Left colon (tissue), 2 donors: ENCODE results near the gene MIA2. TPM values are rescaled to one million over a fixed set of nuclear protein-coding genes. Genes with fewer than 3 reads are reported as not detected.
A peak's percentile ranks its signal among the peaks of the same experiment; 100 is the strongest.
"Not testable (repeated sequence)": the region's sequence is repeated elsewhere in the genome, so short reads cannot be mapped to it uniquely, and the experiment has no call there.

Experiments used
- ATAC-seq: fragments of 200-7000 bp; cut with Tn5 transposase; one replicate; pipeline ENCODE4 v1.9.1; 2020; ENCODE audit warnings: mild to moderate bottlenecking, moderate library complexity
- DNase-seq, 2 donors: peaks; one replicate each; pipeline ENCODE4 v3.0.0-alpha.2; 2020
- intact Hi-C, 2 donors: fragments of 100-400 bp; cut with DNase I in 1 of 2; cut with micrococcal nuclease in 1 of 2; formaldehyde crosslinking; loops; one replicate each; pipeline versions ENCODE4 v1.11.2 to v1.14.0; 2022; cut with DNase I, micrococcal nuclease
- total RNA-seq, 2 donors: library from RNA; stranded (reverse); fragmentation: NEBNext Ultra II Directional; extraction: Animal tissue kit (Norgen Biotek cat#: 25700); gene quantifications; one replicate each; pipeline ENCODE4 v1.2.1, GENCODE V29; 2021
- donor health status: DM: no; HTN: no; CAD: no.
- donor health status: DM: yes; HTN: yes; CAD: no.

The MIA2 gene
- total RNA-seq, 2 donors from 2014 or later, result 52.4 to 67.9 TPM

DNA sequence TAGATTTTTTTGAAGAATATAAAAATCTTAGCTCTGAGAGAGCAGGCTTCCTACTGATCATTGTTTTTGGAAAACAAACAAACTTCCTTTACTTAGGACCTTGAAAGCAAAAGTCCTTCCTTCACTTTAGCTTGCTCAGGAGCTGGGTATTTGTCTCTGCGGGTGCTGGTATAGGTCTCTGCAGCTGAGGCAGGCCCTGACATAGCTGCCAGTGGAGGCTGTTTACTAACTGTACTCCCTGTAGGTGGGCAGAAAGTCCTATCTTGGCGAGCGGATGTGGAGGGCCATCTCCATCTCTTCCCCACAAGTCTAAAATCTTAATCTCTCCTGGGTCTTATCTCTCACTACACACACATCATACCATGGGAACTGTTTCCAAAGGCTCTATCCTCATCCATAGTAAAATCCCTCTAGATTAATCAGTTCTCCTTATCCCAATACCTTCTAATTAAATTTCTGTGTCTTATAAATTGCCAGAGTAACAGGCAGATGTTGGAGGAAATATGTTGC is 4.1 kb upstream of the MIA2 start:
- ATAC-seq (no peak), DNase-seq (no peak)
- intact Hi-C loops, result no loop called here

GRCh38 chr14:39230416-39231035 is 3.2 kb upstream of the MIA2 start:
- DNase-seq, result no peak
- intact Hi-C loops, result no loop called here
- ATAC-seq, result no peak

DNA sequence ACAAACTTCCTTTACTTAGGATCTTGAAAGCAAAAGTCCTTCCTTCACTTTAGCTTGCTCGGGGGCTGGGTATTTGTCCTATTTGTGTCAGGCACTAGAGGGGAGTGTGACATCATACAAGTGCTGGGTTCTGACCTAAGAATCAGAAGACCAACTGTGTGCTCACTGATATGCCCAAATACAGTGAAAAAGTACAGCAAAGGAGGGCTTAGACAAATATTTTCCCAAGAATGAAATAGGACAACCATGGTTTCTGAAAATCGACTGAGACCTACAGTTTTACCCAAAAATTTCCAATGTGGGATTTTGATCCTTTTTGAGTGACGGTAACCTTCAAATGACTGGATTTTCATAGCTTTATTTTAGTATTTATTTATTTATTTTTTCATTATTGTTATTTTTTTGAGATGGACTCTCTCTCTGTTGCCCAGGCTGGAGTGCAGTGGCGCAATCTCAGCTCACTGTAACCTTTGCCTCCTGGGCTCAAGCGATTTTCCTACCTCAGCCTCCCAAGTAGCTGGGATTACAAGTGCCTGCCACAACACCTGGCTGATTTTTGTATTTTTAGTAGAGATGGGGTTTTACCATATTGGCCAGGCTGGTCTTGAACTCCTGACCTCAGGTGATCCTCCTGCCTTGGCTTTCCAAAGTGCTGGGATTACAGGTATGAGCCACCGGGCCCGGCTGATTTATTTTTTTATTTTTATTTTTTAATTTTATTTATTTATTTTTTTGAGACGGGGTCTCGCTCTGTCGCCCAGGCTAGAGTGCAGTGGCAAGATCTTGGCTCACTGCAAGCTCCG is 1.8 kb upstream of the MIA2 start:
- intact Hi-C loops, DNase-seq: not testable (repeated sequence)
- peak; percentile 55 for ATAC-seq

- ATAC-seq, result peak; percentile 42
- intact Hi-C loops, result no loop called here
- DNase-seq, result no peak
Observed at GRCh38 chr14:39232554-39233415, 930 bp upstream of the MIA2 start.

DNA sequence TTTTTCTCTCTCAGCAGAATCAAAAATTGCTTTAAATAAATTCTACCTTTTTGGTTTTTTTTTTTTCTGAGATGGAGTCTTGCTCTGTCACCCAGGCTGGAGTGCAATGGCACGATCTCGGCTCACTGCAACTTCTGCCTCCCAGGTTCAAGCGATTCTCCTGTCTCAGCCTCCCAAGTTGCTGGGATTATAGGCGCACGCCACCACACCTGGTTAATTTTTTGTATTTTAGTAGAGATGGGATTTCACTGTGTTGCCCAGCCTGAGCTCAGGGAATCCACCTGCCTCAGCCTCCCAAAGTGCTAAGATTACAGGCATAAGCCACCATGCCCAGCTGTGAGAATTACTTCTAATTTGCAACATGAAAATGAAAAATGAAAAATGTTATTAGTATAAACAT is 1.3 kb downstream of the MIA2 start:
- ATAC-seq, intact Hi-C loops, DNase-seq: not testable (repeated sequence)

DNA sequence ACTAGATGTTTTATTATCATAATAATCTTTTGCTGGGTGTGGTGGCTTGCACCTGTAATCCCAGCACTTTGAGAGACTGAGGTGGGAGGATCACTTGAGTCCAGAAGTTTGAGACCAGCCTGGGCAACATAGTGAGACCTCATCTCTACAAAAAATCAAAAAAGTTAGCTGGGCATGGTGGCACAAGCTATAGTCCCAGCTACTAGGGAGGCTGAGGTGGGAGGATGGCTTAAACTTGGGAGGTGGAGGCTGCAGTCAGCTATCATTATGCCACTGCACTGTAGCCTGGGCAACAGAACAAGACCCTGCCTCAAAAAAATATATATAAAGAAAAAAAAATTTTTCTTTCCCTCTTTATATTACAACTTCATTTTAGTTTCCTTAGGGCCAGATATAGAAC is 1.8 kb downstream of the MIA2 start:
- DNase-seq, intact Hi-C loops, ATAC-seq: not testable (repeated sequence)

GRCh38 chr14:39240769-39241168 is 7.1 kb downstream of the MIA2 start:
- DNase-seq, result no peak
- intact Hi-C loops, result no loop called here
- ATAC-seq, result no peak

- ATAC-seq, result no peak
- intact Hi-C loops, result no loop called here
- DNase-seq, result no peak
Observed at GRCh38 chr14:39241637-39242036, 7.9 kb downstream of the MIA2 start.

DNA sequence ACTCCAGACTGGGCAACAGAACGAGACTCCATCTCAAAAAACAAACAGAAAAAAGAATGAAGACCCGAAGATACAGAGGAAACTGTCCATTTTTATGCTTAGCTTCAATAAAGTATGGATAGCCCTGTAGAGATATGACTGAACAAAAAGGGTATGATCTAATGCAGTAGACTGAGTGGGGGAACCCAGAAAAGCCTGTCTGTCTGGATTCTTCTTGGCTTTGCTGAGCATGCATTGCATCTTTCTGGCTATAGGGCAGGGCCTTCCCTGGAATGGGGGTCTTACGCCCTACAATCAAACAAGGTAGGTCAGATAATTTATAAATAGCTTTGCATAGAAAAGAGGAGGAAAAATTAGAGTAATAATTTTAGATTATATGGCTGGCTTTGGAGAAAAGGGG is 10.1 kb downstream of the MIA2 start:
- ATAC-seq (no peak), DNase-seq (no peak)
- intact Hi-C loops, result no loop called here

GRCh38 chr14:39246618-39247017 is 12.9 kb downstream of the MIA2 start:
- intact Hi-C loops, result no loop called here
- ATAC-seq (no peak), DNase-seq (no peak)

GRCh38 chr14:39247256-39247655 is 13.5 kb downstream of the MIA2 start:
- DNase-seq, result no peak
- no peak for ATAC-seq
- intact Hi-C loops, result no loop called here

DNA sequence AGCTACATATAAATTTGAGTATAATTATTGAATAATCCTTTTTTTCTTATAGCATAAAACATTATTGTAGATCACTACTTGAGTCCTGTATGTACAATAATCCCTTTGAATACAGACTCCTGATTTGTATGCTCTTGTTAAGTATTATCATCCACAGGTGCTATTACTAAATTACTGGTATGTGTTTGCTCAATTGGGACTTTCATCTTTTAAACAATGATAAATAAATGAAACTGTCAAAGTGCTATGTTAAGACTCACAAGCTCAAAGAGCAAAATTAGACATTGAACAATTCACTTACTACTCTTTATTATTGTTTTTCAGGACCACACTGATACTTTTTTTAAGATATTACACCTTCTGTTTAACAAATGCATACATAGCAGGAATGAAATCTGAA is 17.8 kb downstream of the MIA2 start:
- ATAC-seq (no peak), DNase-seq (no peak)
- intact Hi-C loops, result no loop called here

- DNase-seq, ATAC-seq, intact Hi-C loops: not testable (repeated sequence)
Observed at GRCh38 chr14:39257388-39257787, 23.7 kb downstream of the MIA2 start.

- no peak for DNase-seq
- intact Hi-C loops, result no loop called here
Observed at GRCh38 chr14:39258782-39259545, 25.2 kb downstream of the MIA2 start.

GRCh38 chr14:39260161-39260560 is 26.4 kb downstream of the MIA2 start:
- intact Hi-C loops, result loop anchor here in 1 of 2 donors (10.0 kb wide), 1 partner anchor 155 kb away; the partner anchor contains the start of gene SEC23A
- not testable (repeated sequence) for DNase-seq, ATAC-seq

More at GRCh38 chr14:39258782-39259545, 25.2 kb downstream of the MIA2 start:
- ATAC-seq, result no peak

GRCh38 chr14:39262214-39262613 is 28.5 kb downstream of the MIA2 start:
- intact Hi-C loops, result loop anchor here in 1 of 2 donors (10.0 kb wide), 1 partner anchor 157 kb away; the partner anchor contains the start of gene SEC23A

GRCh38 chr14:39264057-39264456 is 30.3 kb downstream of the MIA2 start:
- intact Hi-C loops, result loop anchor here in 1 of 2 donors (10.0 kb wide), 1 partner anchor 159 kb away; the partner anchor contains the start of gene SEC23A

More at GRCh38 chr14:39262214-39262613, 28.5 kb downstream of the MIA2 start:
- not testable (repeated sequence) for DNase-seq, ATAC-seq

GRCh38 chr14:39264558-39264957 is 30.8 kb downstream of the MIA2 start:
- DNase-seq (no peak), ATAC-seq (no peak)
- intact Hi-C loops, result loop anchor here in 1 of 2 donors (10.0 kb wide), 1 partner anchor 160 kb away; the partner anchor contains the start of gene SEC23A

More at GRCh38 chr14:39264057-39264456, 30.3 kb downstream of the MIA2 start:
- DNase-seq, result no peak
- no peak for ATAC-seq
